HG02885 (cell line): Measurements from ENCODE around the gene KRT81.
"Not testable (repeated sequence)": the region's sequence is repeated elsewhere in the genome, so short reads cannot be mapped to it uniquely, and the experiment has no call there.

Experiments used
- ATAC-seq: cut with Tn5 transposase; IDR thresholded peaks from one replicate; pipeline ENCODE4 v1.9.1; 2021; ENCODE audit warnings: mild to moderate bottlenecking; ENCODE audit not compliant: unreplicated experiment, poor library complexity

KRT81 gene

DNA sequence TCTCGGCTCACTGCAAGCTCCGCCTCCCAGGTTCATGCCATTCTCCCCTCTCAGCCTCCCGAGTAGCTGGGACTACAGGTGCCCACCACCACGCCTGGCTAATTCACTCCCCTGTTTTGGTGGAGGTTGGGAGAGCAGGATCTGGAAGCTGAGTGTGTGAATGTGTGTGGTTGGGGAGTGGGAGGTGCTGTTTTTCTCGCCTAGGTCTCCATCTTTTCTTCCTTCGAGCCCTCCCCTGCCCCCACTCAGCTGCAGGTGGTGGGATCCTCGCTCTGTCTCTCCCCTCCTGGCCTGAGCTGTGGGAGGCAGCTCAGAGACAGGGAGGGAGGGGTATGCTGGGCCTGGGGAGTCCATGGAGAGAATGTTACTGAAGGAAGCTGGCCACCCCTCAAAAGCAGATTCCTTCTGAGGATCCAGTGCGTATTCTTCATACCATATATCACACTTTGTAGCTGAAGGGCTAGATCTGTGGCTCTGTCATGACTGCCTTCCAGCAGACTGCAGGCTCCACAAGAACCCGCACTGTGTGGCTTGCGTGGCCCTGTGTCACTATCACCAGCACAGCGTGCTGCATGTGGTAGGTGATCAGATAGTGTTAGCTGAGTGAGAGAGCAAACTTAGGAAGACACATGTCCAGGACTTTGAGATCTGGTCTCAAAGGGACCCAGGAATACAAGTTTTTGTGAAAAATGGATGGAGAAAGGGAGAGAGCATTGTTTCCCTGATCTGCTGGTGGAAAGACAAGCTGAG, 27.1 kb upstream of the KRT81 start:
- no peak for ATAC-seq

DNA sequence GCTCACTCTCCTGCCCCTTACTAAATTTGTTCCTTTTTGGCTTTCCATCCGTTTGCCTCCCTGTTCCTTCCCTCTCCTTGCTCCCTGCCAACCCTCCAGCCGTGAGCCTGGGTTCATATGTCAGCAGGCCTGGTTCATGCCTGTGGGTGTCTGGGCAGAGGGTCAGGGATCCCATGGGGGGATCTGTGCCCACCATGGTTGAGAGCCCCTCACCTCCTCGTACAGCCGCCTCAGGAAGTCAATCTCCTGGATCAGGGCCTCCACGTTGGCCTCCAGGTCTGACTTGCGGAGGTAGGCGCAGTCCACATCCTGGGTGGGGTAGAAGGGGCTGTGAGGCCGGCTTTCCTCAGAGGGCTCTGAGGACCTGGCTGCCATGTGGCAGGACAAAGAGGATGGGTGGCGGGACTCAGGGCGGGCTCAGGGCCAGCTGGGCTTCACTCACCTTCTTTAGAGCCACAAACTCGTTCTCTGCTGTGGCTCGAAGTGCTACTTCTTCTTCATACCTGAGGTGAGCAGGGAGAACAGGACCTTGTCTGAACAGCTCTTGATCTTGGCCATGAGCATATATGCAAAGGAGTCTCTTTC, 26.2 kb upstream of the KRT81 start:
- ATAC-seq = no peak

GRCh38 chr12:52316701-52317100, 25.4 kb upstream of the KRT81 start:
- no peak for ATAC-seq

DNA sequence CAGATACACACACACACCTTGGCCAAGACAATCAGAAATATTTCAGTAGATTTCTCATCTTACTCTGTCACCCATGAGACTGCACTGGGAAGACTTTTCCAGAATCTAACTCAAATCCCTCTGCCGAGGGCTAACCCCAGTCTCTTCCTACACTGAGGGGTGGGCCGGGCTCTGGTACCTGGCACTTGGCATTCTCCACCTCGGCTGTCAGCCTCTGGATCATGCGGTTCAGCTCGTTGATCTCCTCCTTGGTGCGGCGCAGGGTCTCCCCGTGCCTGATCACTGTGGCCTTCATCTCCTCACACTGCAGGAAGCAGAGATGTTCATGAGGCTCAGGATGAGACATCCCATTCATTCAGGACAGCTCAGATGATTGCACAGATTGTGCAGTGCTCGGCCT, 25.0 kb upstream of the KRT81 start:
- ATAC-seq = no peak

- not testable (repeated sequence) for ATAC-seq
These were observed 24.4 kb upstream of the KRT81 start for GRCh38 chr12:52315721-52316120.

DNA sequence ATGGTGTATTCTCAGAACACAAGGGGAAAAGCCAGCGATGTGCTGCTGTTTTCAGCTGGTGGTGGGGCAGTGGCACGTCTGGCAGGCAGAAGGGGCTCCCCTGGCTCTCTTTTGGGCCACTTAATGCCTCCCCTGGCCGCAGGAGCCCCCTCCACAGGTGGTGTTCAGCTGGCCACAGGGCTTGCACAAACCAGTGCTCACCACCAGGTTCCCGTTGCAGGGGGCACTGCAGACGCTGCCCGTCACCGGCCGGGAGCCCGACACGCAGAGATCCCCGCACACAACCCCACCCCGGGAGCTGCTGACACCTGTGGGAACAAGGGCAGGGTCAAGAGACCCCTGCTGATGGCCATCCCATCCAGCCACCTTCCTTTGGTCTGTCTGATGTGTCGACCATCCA, 23.2 kb upstream of the KRT81 start:
- ATAC-seq = no peak

GRCh38 chr12:52313926-52314325, 22.6 kb upstream of the KRT81 start:
- no peak for ATAC-seq

GRCh38 chr12:52313461-52313860, 22.1 kb upstream of the KRT81 start:
- no peak for ATAC-seq

GRCh38 chr12:52312086-52312485, 20.8 kb upstream of the KRT81 start:
- no peak for ATAC-seq

DNA sequence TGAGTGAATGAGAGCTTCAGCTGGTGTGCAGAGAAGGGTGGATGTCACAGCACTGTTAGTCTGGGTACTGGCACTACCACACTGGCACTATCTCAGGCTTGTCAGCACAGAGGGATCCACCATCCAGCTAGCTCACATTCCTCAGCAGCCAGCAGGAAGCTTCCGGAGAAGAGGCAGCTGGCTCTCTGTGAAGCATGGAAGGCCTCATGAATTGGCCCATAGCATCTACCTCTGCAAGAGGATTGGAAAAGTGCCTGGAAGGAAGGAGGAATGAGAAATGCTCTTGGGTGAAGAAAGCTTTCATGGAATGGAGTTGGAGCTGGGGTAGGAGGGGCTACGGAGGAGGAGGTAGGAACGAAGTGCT, 19.9 kb upstream of the KRT81 start:
- no peak for ATAC-seq

DNA sequence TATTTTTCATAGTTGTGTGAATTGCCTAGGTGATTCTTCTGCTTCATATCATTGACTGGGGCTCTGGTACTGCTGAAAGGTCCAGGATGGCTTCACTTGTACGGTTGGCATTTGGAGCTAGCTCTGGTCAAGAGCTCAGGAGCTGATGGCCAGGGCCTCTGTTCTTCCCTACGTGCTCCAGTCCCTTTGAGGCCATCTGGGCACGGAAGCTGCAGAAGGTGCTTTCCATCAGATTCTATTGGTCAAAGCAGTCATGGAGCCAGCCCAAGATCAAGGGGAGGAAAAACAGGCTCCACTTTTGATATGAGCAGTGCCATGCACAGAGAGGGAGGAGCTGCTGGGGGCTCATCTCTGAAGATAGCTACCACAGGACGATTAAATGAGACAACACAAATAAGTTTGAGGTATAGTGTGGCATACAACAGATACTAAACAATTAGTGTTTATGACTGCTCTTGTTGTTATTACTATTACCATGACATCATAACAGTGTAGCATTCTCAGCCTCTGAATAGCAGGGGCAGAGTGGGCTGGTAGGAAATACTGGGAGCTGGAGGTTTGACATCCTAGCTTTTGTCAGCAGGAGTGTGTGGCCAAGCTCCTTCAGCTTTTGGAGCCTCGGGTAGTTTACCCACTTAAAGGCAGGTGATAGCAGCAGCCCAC, 19.4 kb upstream of the KRT81 start:
- ATAC-seq = no peak

- no peak for ATAC-seq
These were observed 17.6 kb upstream of the KRT81 start for GRCh38 chr12:52308806-52309425.

DNA sequence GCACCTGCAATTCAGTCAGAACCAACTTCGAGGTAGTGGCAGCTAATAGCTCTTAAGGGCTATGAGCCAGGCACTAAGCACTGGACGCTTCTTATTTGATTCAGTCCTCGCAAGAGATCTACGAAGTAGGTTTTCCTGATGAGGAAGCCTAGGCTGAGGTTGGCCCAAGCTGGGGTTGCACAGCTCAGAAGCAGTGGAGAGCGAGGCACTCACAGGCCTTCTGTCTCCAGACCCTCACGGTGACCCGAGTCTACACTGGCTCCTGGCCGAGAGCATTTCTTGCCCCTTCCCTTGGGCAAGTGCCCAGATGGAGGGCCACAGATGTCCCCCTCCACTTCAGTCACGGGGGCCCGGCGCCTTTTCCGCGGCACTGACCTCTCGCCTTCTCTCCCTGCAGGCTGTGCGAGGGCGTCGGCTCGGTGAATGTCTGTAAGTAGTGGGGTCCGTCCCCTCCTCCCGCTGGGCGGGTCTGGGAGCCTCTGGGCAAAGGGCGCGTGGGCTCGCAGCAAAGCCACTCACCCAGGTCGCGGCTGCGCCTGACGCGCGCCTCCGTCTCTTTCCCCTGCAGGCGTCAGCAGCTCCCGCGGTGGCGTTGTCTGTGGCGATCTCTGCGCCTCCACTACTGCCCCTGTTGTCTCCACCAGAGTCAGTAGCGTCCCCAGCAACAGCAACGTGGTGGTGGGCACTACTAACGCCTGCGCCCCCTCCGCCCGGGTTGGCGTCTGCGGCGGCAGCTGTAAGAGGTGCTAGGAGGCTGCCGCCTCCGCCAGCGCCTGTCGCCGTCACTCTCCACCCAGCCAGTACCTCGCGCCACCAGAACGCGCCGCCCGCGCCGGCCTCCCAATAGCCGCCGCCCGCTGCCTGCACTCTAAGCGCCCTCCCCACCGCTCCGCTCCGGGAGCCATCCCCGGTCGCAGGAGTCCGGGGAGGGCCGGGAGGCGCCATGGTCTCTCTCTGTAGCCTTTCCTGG, 16.8 kb upstream of the KRT81 start:
- ATAC-seq = peak; percentile 51

GRCh38 chr12:52306731-52307130, 15.4 kb upstream of the KRT81 start:
- ATAC-seq = no peak

DNA sequence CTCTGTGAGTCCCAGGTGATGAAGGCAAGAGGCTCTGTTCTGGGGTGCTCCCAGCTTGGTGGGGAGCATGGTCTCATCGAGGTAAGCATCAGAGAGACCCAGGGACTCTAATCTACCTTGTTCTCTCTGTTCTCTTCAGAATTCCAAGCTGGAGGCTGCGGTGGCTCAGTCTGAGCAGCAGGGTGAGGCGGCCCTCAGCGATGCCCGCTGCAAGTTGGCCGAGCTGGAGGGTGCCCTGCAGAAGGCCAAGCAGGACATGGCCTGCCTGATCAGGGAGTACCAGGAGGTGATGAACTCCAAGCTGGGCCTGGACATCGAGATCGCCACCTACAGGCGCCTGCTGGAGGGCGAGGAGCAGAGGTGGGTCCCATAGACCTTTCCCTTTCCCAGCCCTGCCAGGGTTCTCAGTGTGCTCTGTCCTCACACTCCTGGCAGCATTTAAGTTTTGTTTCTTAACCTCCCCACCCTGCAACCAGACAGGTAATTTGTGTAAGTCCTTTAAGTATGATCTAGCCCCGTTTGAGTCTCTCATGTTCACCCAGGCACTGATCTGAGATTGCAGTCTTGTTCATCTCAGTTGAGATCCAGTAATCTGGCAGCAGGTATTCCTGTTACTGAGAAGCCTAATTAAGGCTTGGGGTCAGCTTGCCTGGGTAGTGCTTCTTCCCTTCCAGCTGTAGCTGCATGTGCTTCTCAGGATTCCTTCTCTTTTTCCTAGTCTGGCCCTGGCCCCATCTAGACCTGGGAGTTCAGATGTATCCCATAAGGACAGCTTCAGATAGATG, 14.8 kb upstream of the KRT81 start:
- no peak for ATAC-seq

DNA sequence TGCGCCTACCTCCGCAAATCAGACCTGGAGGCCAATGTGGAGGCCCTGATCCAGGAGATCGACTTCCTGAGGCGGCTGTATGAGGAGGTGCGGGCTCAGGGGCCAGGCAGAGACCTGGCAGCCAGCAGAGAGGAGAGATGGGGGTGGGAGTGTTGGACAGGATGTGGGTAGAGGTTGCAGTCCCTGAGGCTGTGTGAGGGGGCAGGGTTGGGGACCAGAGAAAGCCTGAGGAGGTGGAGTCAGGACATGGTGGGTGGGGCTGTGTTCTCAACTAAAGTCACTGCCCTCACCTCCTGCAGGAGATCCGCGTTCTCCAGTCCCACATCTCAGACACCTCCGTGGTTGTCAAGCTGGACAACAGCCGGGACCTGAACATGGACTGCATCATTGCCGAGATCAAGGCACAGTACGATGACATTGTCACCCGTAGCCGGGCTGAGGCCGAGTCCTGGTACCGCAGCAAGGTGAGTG, 13.6 kb upstream of the KRT81 start:
- ATAC-seq = peak; percentile 91

- not testable (repeated sequence) for ATAC-seq
These were observed 11.0 kb upstream of the KRT81 start for GRCh38 chr12:52302242-52302914.

DNA sequence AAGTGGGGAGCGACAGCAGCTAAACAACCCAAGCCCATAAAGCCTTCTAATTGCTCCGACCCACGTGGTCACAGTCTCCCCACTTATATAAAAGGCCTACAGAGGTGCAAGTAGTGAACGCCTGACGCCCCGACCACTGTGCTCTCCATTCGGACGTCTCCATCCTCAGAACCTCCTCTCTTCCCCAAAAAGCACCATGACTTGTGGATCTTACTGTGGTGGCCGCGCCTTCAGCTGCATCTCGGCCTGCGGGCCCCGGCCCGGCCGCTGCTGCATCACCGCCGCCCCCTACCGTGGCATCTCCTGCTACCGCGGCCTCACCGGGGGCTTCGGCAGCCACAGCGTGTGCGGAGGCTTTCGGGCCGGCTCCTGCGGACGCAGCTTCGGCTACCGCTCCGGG, 10.4 kb upstream of the KRT81 start:
- not testable (repeated sequence) for ATAC-seq
